Measurements from ENCODE around the gene PIP4K2A.

- TF ChIP-seq POLR2A (IDR thresholded peaks at IDR 0.05) (no peak), CTCF (IDR thresholded peaks at IDR 0.05) (no peak)
Measured at GRCh38 chr10:22613011-22613410, 101.4 kb downstream of the PIP4K2A start.
